Stimulated activated CD8-positive, alpha-beta memory T cell treated with anti-CD3 and anti-CD28 coated beads, Interleukin-2, amount 100 ng/mL, for 1 hour (primary cell): ENCODE measurements around the gene BICRA.
A peak's percentile ranks its signal among the peaks of the same experiment; 100 is the strongest.
"Not testable (repeated sequence)": the region's sequence is repeated elsewhere in the genome, so short reads cannot be mapped to it uniquely, and the experiment has no call there.

Experiments used
- DNase-seq, 2 donors: peaks; one replicate each; pipeline ENCODE4 v3.0.0-alpha.2; 2020; ENCODE audit warnings: low read depth in 2 of 2

Gene BICRA

DNA sequence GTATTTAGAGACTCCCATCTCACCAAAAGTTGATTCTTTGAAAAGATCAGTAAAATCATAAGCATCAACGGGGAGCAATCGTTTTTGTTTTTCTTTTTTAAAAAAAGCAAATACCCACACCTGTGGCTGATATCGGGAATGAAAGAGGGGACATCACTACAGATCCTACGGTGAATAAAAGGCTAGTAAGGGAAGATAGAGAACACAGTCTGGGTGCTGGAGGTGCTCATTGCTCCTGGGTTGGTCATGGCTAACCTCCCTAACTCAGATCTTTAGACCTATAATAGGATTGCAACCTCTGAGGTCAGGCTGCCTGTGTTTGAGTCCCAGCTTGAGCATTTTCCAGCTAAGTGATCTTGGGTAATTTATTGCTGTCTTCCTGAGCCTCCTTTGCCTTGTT lies 105.4 kb downstream of the BICRA start:
- DNase-seq, result no peak

DNA sequence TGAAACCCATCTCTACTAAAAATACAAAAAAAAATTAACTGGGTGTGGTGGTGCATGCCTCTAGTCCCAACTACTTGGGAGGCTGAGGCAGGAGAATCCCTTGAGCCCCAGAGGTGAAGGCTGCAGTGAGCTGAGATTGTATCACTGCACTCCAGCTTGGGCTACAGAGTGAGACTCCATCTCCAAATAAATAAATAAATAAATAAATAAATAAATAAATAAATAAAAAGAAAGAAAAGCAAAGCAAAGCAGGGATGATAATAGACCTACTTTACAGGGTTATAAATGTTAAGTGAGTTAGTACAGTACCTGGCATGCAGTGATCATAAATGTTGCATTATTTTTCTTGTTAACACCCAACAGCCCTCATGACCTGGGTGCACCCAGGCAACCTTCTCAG lies 105.9 kb downstream of the BICRA start:
- not testable (repeated sequence) for DNase-seq

DNA sequence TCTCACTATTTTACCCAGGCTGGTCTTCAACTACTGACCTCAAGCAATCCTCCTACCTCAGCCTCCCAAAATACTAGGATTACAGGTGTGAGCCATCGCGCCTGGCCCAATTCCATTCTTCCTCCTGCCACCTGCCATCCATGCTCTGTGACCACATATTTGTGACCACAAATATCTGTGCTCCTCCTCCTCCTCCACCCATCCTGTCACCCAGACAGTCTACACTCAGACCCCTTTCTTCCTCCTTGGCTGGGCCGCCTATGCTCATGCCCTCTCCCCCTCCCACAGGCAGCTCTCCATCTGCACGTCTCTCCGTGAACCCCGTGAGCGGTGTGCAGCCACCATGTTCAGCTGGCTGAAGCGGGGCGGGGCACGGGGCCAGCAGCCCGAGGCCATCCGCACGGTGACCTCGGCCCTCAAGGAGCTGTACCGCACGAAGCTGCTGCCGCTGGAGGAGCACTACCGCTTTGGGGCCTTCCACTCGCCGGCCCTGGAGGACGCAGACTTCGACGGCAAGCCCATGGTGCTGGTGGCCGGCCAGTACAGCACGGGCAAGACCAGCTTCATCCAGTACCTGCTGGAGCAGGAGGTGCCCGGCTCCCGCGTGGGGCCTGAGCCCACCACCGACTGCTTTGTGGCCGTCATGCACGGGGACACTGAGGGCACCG lies 107.5 kb downstream of the BICRA start:
- DNase-seq, result no peak

DNA sequence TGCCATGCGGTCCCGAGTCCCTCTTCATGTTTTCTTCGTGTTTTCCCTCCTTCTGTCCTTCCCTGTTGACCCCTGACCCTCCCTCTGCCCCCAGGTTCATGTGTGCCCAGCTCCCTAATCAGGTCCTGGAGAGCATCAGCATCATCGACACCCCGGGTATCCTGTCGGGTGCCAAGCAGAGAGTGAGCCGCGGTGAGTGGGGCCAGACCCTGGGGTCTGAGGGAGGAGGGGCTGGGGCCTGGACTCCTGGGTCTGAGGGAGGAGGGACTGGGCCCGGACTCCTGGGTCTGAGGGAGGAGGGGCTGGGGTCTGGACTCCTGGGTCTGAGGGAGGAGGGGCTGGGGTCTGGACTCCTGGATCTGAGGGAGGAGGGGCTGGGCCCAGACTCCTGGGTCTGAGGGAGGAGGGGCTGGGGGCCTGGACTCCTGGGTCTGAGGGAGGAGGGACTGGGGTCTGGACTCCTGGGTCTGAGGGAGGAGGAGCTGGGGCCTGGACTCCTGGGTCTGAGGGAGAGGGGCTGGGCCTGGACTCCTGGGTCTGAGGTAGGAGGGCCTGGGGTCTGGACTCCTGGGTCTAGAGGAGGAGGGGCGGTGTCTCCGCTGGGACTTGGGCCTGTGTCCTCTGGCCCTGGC lies 109.6 kb downstream of the BICRA start:
- not testable (repeated sequence) for DNase-seq

DNA sequence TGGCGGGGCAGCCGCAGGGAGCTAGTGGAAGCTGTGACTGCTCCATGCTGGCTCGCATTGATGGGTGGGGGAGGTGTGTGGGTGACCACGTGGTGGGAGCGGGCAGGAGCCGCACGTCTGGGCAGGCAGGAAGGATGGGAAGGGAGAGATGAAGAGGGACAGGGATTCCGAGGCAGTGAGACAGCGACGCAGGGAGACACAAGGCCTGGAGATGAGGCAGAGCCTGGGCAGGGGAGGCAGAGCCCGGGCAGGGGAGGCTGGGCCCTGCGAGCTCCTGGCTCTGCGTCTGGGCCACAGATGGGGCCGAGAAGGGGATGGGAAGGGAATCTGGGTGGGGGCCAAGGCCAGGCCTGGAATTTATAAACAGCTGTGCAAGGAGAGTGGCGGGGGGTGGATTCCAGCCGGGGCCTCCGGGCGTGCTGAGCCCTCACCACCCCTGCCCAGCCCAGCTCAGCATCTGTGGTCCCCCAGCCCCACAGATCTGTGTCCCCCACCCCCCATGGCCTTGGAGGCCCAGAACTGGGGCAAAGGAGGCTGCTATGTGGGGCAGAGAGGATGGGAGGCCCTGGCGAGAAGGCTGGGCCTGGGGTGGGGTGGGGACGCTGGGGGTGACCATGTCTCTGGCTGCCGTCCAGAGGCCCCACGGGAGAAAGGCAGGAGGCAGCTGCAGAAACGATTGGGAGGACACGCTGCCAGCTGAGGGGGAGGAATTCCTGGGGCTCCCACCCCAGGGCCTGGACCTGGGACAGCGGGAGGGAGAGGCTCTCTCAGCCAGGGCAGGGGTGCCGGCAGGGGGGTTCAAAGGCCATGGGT lies 110.3 kb downstream of the BICRA start:
- no peak for DNase-seq

DNA sequence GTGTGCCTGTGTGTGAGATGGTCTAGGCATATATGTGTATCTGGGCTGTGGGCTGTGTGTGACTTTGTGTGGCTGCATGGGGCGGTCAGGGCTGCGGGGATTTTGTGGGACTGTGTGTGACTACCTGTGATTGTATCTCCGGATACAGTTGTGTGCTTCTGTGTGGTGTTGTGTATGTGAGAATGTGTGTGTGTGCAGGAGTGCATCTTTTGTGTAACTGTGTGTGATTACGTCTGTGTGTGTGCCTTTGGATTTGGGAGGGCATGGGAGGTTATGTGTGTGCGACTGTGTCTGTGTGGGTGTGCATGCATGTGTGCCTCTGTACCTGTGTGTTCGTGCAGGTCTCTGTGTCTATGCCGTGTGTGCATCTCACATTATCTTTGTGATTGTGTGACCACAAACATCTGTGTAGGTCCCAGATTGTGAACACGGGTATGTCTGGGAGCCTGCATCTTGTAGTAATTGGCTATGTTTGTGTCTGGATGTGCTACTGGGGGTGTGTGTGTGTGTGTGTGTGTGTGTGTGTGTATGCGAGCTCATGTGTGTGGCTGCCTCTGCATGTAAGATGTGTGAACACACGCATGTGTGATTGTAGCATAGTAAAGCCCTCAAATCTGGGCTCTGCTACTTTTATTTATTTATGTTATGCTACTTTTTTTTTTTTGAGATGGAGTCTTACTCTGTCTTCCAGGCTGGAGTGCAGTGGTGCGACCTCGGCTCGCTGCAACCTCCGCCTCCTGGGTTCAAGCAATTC lies 111.9 kb downstream of the BICRA start:
- no peak for DNase-seq

DNA sequence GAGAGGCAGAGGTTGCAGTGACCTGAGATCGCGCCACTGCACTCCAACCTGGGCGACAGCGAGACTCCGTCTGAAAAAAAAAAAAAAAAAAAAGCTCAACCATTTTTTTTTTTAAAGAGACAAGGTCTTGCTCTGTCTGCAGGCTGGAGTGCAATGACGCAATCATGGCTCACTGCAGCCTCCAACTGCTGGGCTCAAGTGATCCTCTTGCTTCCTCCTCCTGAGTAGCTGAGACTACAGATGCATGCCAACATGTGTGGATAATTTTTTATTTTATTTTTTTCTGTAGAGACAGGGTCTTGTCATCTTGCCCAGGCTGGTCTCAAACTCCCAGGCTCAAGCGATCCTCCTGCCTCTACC lies 114.6 kb downstream of the BICRA start:
- DNase-seq, result no peak

DNA sequence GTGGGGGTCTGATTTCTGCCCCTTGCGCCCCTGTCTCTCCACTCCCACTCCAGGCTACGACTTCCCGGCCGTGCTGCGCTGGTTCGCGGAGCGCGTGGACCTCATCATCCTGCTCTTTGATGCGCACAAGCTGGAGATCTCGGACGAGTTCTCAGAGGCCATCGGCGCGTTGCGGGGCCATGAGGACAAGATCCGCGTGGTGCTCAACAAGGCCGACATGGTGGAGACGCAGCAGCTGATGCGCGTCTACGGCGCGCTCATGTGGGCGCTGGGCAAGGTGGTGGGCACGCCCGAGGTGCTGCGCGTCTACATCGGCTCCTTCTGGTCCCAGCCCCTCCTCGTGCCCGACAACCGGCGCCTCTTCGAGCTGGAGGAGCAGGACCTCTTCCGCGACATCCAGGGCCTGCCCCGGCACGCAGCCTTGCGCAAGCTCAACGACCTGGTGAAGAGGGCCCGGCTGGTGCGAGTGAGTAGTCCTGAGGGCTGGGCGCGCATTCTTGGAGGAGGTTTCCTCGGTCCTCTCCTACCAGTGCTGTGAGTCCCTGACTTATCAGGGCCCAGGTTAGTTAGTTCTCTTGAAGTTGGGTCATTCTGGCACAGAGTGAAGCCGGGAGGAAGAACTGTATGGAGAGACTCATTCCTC lies 116.9 kb downstream of the BICRA start:
- no peak for DNase-seq

DNA sequence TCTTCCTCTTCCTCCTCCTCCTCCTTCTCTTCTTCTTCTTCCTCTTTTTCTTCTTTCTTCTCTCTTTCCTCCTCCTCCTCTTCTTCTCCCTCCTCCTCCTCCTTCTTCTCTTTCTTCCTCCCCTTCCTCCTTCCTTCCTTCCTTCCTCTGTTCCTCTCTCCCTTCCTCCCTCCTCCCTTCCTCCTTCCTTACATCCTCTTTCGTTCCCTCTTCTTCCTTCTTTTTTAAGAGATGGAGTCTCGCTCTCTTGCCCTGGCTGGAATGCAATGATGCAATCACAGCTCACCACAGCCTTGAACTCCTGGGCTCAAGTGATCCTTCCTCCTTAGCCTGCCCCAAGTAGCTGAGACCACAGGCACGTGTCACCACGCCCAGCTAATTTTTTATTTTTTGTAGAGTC lies 117.5 kb downstream of the BICRA start:
- no peak for DNase-seq

DNA sequence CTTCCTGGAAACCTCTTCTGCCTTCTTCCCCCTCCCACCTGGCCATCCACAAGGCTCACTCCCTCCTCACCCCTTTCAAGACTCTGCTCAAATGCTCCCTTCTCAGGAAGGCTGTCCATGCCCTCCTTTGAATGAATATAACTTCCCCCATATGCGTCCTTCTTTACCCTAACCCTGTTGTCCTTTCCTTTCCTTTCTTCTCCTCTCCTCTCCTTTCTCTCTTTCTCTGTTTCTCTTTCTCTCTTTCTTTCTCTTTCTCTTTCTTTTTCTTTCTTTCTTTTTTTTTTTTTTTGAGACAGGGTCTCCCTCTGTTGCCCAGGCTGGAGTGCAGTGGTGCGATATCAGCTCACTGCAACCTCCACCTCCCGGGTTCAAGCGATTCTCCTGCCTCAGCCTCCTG lies 119.4 kb downstream of the BICRA start:
- not testable (repeated sequence) for DNase-seq

DNA sequence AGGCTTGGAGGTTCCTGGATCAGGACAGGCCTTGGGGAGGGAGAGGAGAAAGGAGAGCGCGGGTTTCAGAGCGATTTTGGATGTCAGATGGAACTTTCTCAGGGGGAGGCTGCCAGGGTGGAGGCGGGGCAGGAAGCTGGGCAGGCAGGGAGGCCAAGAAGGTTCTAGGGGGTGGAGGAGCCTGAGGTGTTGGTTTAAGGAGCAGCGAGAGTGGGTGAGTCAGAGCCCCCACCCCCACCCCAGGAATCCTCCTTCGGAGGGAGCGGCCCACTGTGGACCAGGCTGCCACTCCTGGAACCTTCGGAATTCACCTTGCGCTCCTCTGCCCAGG lies 120.5 kb downstream of the BICRA start:
- no peak for DNase-seq

DNA sequence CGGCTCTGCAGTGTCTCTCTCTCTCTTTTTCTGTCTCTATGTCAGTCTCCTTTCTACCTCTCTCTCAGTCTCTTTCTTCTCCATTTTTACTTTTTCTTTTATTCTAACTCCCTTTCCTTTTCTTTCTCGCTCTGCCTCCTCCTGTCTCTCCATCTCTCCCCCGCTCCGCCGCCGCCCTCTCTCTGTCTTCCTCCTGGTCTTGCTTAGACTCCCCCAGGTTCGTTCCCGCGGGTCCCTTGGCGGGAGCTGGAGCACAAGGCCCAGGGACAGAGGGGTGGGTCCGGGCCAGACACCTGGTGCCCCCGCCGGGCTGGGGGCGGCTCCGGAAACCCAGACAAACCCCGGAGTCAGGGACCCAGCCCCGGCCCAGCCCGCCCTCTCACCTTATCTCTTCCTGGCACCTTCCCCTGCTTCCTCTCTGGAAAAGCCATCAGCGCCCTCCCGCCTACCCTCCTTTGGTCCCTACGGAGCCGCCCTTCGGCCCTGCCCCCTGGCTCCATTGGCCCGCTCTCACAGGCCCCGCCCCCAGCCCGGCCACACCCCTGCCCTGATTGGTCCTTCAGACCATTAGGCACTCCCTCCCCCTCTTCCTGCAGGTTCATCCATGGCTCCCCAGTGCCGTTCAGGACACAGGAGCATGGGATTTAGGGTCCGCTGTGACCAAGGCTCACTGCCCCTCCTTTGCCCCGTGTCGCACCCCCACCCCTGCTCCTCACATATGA lies 121.0 kb downstream of the BICRA start:
- no peak for DNase-seq

DNA sequence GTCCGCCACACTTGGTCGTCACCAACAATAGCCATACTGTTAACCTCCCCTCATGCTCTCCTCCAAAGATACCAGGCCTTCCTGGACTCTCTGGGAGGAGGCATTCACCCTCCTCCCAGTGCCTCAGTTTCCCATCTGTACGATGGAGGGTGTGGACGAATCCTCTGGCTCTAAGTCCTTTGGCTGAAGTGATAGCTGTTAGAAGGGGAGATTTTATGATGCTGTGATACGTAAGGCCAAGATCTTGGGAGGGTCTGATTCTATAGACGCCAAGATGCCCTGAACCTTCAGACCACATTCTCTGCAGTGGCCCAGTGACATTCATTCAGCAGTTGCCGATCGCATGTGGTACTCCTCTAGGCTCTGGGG lies 121.6 kb downstream of the BICRA start:
- no peak for DNase-seq

DNA sequence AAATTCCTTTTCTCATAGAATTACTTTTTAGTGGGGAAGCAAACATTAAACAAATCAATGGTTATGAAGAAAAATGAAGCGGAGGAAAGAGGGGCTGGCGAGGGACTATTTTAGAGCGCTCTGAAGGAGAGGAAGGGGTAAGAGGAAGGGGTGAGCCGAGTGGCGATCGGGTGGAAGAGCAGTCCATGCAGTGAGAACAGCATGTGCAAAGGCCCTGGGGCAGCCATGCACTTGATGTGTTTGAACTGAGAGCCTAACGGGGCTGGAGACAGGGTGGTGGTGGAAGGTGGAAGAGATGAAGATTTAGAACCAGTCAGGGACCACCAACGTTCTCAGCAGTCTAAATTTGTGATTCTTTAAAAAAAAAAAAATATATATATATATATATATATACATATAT lies 122.0 kb downstream of the BICRA start:
- DNase-seq, result no peak

DNA sequence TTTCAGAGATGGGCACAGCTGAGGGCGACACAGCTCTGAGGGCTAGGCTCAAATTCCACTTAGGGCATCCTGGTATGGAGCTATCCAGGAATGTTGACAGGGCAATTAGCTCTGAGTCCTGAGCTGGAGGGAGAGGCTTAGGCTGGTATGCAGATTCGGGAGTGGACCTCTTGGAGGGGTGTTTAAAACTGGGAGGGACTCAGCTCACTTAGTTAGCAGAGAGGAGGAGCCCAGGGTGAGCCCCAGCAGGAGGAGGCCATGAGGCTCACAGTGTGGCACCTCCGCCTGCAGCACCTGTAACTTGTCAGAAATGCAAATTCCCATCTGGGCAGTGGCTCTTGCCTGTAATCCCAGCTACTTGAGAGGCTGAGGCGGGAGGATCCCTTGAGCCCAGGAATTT lies 126.2 kb downstream of the BICRA start:
- DNase-seq, result no peak

DNA sequence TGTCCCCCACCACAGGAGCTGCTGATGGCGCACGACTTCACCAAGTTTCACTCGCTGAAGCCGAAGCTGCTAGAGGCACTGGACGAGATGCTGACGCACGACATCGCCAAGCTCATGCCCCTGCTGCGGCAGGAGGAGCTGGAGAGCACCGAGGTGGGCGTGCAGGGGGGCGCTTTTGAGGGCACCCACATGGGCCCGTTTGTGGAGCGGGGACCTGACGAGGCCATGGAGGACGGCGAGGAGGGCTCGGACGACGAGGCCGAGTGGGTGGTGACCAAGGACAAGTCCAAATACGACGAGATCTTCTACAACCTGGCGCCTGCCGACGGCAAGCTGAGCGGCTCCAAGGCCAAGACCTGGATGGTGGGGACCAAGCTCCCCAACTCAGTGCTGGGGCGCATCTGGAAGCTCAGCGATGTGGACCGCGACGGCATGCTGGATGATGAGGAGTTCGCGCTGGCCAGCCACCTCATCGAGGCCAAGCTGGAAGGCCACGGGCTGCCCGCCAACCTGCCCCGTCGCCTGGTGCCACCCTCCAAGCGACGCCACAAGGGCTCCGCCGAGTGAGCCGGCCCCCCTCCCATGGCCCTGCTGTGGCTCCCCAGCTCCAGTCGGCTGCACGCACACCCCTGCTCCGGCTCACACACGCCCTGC lies 132.1 kb downstream of the BICRA start:
- no peak for DNase-seq

DNA sequence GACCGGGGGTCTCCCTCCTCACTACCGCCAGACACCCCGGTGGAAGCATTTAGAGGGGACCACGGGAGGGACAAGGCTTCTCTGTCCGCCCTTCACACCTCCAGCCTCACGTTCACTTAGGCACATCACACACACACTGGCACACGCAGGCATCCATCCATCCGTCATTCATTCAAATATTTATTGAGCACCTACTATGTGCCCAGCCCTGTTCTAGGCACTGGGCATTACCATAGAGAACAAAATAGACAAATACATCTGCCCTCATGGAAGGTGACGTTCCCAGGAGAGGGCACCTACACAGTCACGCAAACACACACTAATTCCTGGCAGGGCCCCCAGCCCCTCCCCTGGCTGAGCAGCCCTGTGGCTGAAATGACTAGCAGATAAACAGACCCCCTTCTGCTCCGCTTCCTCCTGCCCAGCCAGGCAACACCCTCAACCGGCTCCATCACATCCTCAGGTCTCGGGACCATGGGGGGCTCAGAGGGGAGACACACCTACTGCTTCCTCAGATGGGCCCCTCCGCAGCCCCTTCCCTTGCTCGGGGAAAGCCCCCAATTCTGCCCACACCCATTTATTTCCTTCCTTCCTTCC lies 132.7 kb downstream of the BICRA start:
- no peak for DNase-seq

DNA sequence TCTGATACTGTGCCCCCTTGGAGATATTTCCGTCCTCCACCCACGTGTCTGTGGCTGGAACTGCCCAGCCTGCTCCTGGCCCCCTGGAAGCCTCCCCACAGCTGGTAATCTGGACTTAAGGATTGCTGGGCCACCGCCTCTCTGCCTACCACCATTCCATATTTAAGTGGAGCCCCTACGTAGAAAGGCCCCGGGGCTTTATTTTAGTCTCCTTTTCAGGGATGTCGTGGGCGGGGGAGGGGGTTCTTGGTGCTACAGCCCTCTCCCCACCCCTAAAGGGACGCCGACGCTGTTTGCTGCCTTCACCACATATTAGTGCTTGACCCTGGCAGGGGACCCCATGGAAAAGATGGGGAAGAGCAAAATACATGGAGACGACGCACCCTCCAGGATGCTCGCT lies 133.7 kb downstream of the BICRA start:
- no peak for DNase-seq

DNA sequence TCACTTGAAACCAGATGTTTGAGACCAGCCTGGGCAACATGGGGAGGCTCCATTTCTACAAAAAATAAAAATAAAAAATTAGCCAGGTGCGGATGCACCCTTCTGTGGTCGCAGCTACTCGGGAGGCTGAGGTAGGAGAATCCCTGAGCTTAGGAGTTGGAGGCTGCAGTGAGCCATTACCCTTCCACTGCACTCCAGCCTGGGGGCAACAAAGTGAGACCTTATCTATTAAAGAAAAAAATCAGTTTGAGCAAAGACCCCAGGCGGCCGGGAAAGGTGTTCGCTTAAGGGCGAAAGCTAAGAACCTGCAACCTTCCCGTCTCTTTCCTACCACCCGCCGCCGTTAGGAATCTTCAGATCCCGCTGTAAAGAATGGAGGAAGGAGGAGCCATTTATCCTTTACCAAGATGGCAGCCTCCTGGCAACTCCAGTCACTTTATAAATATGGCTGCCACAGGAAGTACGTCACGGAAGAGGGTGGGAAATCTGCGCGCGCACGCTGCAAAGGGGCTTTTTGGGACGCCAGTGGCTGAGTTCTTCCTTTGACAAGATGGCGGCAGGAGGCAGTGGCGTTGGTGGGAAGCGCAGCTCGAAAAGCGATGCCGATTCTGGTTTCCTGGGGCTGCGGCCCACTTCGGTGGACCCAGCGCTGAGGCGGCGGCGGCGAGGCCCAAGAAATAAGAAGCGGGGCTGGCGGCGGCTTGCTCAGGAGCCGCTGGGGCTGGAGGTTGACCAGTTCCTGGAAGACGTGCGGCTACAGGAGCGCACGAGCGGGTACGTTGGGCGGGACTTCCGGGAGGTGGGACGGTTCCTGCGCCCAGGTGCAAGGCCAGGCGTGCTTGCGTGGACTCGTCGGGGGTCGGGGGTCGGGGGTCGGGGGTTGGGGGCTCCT lies 136.3 kb downstream of the BICRA start, which contains the start of gene NOP53:
Gene NOP53 (plus strand): TSS at position 537 of the 892 bp plus-strand sequence. CDS start 14 bp downstream, at position 551.
- peak; percentile 95 to 98 for DNase-seq
